ENCODE results near the gene ELAPOR2. TPM values are rescaled to one million over a fixed set of nuclear protein-coding genes. Genes with fewer than 3 reads are reported as not detected.
A peak's percentile ranks its signal among the peaks of the same experiment; 100 is the strongest.

Gene ELAPOR2
- total RNA-seq, result 10 to 100 TPM; 15.5 to 19.9 TPM

- H3K27me3 ChIP-seq (replicated peaks; ENCODE audit: insufficient read depth), result no peaks in the 10 kb centered on the region
- H3K4me3 ChIP-seq, result peak within 1 kb of the TSS; percentile 50 to 65
- H3K36me3 ChIP-seq, result no peaks in the 10 kb centered on the region
- DNase-seq (ENCODE audit: low spot score), result peak; percentile 47
- 1% methylated on average over 61 of the region's 70 CpGs for WGBS
- intact Hi-C loops (cut with DNase I), result loop anchor here (5.0 to 10.0 kb wide), 2 partner anchors 112 to 165 kb away; no protein-coding TSS in a partner anchor
- peak within 1 kb of the TSS; percentile 51 to 64 for H3K27ac ChIP-seq
- TF ChIP-seq POLR2AphosphoS5 (IDR thresholded peaks at IDR 0.05), result no peak
- peak; percentile 21 for TF ChIP-seq POLR2A (IDR thresholded peaks at IDR 0.05)
- TF ChIP-seq CTCF (IDR thresholded peaks at IDR 0.05), result peak in 3 of 4 experiments; percentile 17 to 51 (median 49)
- no peaks in the 10 kb centered on the region for H3K4me1 ChIP-seq (replicated peaks)
- no peaks in the 10 kb centered on the region for H3K9me3 ChIP-seq
Measured at GRCh38 chr7:87059525-87060287, at the start of gene ELAPOR2. Gene ELAPOR2 (minus strand): TSS chr7:87059654. CDS start chr7:87059513, 141 bp downstream.

GRCh38 chr7:87107949-87108776, 48.7 kb upstream of the ELAPOR2 start:
- Histone ChIP-seq H3K27ac (no peak overlapping the region), H3K36me3 (no peaks in the 10 kb centered on the region), H3K4me1 (replicated peaks) (no peaks in the 10 kb centered on the region), H3K4me3 (no peak overlapping the region), H3K27me3 (replicated peaks; ENCODE audit: insufficient read depth) (no peaks in the 10 kb centered on the region), H3K9me3 (no peaks in the 10 kb centered on the region)
- no peak for DNase-seq (ENCODE audit: low spot score)
- intact Hi-C loops (cut with DNase I), result no loop called here
- 77% methylated on average over 6 of the region's 6 CpGs for WGBS
- TF ChIP-seq CTCF (IDR thresholded peaks at IDR 0.05) (no peak), POLR2AphosphoS5 (IDR thresholded peaks at IDR 0.05) (no peak), POLR2A (IDR thresholded peaks at IDR 0.05) (no peak)

- intact Hi-C loops (cut with DNase I), result no loop called here
- no peaks in the 10 kb centered on the region for H3K4me1 ChIP-seq (replicated peaks)
- no peaks in the 10 kb centered on the region for H3K36me3 ChIP-seq
- no peak overlapping the region for H3K4me3 ChIP-seq
- no peaks in the 10 kb centered on the region for H3K27me3 ChIP-seq (replicated peaks; ENCODE audit: insufficient read depth)
- TF ChIP-seq POLR2A (IDR thresholded peaks at IDR 0.05) (no peak), POLR2AphosphoS5 (IDR thresholded peaks at IDR 0.05) (no peak), CTCF (IDR thresholded peaks at IDR 0.05) (no peak)
- no peak overlapping the region for H3K27ac ChIP-seq
- DNase-seq (ENCODE audit: low spot score), result no peak
- no peaks in the 10 kb centered on the region for H3K9me3 ChIP-seq
- 62% methylated on average over 4 of the region's 4 CpGs for WGBS
Measured at GRCh38 chr7:87106974-87107612, 47.6 kb upstream of the ELAPOR2 start.

- 94% methylated on average over 1 of the region's 1 CpG for WGBS
- no peak for TF ChIP-seq POLR2A (IDR thresholded peaks at IDR 0.05)
- no peak for TF ChIP-seq POLR2AphosphoS5 (IDR thresholded peaks at IDR 0.05)
- no peak for TF ChIP-seq CTCF (IDR thresholded peaks at IDR 0.05)
- no peaks in the 10 kb centered on the region for H3K4me1 ChIP-seq (replicated peaks)
- intact Hi-C loops (cut with DNase I), result no loop called here
- no peaks in the 10 kb centered on the region for H3K27me3 ChIP-seq (replicated peaks; ENCODE audit: insufficient read depth)
- H3K9me3 ChIP-seq, result no peaks in the 10 kb centered on the region
- no peaks in the 10 kb centered on the region for H3K36me3 ChIP-seq
- no peak for DNase-seq (ENCODE audit: low spot score)
- no peak overlapping the region for H3K4me3 ChIP-seq
- no peak overlapping the region for H3K27ac ChIP-seq
Measured at GRCh38 chr7:87105401-87105800, 45.9 kb upstream of the ELAPOR2 start.
